Renal cortex interstitium (tissue), 11 donors: ENCODE results near the gene RNF5. TPM values are rescaled to one million over a fixed set of nuclear protein-coding genes. Genes with fewer than 3 reads are reported as not detected.
A peak's percentile ranks its signal among the peaks of the same experiment; 100 is the strongest.

Experiments used
- DNase-seq, 11 donors: peaks; one replicate each; pipeline ENCODE4 v3.0.0-alpha.2; 2013; ENCODE audit warnings: low read depth in 9 of 11, low spot score in 4 of 11; ENCODE audit errors: extremely low read depth in 1 of 11
- polyA plus RNA-seq, 3 donors: library from polyadenylated mRNA; unstranded; fragments of 120-200 nt; gene quantifications; one replicate each; pipeline ENCODE4 v1.2.1, GENCODE V29; 2013; ENCODE audit not compliant: insufficient read length in 3 of 3

RNF5 gene
- polyA plus RNA-seq, 3 donors, result 91.6 to 107 (median 104) TPM

DNA sequence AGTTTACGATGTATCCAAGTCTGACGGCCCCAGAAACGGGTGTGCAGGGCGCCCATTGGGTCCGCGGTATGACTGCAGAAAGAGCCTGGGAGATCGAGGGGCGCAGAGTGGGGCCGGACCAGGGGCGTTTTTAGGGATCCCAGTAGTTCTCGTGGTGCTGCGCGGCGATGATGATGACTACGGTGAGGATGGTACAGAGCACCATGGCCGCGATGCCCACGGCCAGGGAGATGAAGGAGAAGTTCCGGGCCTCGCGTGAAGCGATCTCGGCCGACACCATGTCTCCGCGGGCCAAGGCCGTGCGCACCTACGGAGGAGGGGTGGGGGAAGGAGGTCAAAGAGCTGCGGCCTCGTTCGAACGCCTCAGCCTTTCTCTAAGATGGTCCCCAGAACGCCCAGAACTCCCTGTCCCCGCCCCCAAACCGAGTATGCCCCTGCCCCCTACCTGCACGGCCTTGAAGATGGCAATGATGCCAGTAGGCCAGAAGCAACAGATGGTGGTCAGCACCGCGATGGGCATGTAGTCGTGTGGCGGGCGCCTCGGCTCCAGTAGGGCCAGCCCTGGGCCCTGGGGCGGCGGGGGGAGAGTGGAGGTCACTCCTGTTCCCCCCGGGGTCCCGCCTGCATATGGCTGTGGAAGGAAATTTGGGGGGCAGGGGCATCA is 29.0 kb upstream of the RNF5 start:
- DNase-seq, result no peak

DNA sequence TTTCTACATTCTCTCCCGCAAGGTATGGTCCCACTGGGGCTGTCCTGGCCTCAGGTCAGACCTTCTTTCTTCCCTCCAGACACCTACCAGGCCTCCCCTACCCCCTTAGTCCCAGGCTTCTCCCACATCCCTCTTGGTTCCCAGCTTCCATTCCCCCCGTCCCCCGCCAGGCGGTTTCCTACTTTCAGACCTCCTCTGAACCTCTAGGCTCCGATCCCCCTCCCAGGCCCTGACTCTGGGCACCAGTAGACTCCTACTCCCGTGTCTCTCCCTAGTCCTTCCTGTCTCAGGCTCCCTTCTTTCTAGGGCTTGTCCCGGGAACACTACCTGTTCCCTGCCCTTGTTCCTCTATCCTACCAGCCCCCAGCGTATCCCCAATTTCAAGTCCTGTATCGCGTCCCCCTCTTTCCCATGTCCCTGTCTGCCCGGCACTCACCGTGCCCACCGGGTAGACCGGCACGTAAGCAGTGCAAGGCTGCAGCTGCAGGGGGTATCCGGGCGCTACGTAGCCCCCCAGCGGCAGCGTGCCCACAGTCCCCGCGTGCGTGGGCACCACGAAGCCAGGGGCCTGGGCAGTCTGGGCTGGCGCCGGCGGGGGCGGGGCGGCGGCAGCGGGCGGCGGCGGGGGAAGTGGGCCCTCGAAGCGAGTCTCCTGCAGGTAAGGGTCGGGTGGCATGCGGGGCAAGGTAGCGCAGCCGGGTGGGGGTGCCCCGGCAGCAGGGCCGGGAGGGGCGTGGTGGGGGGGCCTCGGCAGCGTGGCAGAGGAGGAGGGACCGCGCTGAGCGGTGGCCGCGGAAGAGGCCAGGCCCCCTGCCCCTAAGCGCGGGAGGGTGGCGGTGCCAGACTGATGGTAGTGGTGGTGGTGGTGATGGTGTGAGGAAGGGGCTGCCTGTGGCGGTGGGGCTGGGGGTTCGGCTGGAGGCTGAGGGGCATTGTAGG is 28.0 kb upstream of the RNF5 start:
- no peak for DNase-seq

DNA sequence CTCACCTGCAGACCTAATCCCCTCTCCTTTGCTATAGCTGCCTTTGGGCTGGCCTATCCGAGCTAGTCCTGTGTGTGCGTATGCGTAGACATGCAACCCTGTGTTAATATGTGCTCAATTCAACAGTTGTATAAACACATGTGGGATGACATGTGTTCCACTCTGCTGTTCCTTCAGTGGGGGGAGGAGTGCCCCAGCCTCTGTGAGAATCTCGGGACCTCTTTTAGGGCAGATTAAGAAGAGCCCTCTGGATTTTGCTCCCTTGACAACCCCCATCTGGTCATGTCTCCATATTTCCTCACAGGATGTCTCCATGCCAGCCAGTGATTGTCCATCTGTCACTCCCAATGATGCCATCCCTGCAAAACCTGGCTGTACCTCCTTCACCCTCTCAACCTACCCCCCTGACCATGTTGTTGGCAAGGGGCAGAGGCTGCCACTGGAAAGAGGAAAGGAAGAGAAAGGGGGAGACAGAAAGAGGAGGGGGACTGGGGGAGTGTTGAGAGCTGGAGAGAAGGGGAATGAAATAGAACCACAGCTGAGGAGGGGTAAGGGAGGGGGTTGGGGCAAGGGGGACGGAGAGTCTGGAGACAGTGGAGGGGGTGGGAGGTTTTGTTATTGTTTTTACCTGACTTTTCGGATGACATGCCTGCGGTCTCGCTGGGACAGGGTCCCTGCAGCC is 26.9 kb upstream of the RNF5 start:
- no peak for DNase-seq

DNA sequence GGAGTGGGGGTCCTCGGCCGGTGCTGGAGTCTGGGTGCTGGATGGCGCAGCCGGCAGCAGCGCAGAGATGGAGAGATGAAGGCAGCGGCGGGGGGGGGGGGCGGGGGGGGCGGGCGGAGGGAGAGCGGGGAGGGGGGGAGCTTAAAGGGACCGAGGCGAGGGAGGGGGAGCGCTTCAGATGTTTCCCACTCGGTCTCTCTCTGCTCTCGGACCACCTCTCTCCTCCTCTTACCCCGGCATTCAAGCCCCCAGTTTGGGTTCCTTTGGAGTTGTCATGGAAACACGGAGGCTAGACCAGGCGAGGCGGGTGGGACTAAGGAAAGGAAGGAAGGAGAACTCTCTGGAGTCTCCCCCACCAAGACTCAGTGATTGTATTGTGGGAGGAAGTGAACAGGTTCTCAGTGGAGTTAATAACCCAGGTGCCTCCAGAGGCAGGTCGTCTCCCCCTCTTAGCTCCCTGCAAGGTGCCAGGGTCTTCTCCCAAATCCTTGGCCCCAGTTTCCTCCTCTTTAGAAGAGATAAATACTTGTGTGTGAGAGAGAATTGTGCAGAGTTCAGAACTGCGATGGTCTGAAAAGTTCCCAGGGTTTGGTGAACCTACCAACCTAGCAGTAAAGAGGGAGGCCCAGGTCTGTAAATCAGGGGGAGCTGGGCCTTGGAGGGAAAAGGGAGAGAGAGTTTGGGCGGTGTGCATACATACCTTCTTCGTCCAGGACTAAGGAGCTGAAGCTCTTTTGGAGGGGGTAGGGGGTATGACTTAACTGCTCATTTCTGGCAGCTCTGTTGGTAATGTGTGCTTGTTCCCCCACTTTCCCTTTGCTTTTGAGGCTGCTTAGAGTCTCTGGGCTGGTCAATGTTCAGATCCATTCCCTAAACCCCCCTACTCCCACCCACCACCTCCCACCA is 26.1 kb upstream of the RNF5 start, which contains the start of gene PRRT1:
Gene PRRT1, minus strand, starts transcription at position 77 of the 906 bp plus-strand sequence. CDS start 112 bp downstream, outside the sequence.
- no peak for DNase-seq

DNA sequence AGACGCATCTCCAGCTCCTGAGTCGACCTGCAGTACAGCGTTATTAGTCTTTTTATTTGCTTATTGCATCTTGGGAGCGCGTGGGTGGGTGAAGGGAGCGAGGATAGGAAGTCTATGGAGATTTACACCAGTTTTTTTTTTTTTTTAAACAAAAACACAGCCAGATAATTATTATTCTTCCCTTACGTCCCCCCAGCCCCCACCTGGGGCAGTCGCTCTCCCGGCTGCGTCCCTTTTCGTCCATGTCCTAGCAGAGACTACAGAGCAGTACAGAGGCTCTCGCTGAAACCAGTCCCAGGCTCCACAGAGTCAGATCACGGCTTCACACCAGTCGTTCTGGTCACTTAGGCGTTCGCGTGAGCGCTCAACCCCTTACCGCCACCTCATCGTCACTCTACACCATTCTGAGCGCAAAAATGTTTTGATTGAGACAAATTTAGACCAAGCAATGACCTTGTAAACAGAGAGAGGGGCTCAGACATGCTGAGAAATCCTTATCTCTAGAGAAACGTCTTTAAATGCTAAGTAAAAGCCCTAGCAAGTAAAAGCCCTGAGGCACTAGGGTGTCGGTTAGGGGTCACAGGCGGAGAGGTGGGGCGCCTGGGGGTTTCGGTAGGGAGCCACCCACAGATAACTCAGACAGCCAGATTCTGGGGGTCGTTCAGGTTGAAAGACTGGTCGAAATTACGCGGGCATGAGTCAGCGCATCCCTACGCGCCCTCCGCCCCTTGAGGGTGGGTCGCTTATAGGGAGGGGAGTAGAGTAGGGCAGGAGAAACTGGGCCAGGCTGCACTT is 25.2 kb upstream of the RNF5 start:
- no peak for DNase-seq

DNA sequence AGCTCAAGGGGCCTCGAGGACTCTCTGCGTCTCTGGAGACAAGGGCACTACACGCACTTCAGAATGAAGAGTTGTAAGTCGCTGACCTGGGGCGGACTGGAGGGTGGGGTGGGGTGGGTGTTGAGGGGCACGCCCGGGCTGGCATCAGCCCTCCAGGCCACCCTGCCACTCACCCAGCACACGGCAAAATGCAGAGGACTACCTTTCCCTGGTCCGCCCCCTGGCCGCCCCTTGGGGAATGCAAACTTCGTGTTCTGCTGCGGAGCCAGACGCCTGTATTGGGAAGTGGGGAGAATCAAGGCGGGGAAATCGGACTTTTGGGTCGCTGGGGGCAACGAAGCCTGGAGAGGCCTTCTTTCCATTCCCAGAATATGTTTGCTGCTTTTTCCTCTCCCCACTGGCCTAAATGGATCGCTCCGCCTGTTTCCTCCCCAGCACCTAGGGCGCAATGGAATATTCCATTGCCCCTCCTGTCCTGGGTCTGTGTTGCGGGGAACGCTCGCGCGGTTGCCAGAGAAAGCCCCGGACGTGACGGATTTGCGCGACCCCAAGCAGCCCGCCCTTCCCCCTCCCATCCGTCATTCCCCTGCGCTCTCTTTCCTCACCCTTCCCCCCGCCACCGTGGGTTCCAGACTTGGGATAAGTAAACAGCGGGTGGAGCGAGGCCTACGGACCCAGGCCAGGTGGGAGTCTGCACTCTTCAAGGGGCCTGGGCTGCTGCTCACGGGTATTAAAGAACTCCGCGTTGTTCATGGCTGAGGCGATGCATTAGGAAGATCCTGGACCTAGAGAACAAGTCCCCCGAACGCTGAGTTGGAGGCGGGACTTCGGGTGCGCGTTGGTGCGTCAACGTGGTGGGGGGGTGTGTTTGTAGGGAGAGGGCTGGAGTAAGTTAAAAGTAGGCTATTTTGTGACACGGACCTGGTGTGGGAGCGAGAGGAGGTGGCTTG is 24.4 kb upstream of the RNF5 start, which contains the start of gene PPT2:
Gene PPT2, plus strand, starts transcription at position 578 of the 950 bp plus-strand sequence. CDS start 454 bp downstream, outside the sequence.
- DNase-seq, result peak; percentile 89 to 95 (median 91)

DNA sequence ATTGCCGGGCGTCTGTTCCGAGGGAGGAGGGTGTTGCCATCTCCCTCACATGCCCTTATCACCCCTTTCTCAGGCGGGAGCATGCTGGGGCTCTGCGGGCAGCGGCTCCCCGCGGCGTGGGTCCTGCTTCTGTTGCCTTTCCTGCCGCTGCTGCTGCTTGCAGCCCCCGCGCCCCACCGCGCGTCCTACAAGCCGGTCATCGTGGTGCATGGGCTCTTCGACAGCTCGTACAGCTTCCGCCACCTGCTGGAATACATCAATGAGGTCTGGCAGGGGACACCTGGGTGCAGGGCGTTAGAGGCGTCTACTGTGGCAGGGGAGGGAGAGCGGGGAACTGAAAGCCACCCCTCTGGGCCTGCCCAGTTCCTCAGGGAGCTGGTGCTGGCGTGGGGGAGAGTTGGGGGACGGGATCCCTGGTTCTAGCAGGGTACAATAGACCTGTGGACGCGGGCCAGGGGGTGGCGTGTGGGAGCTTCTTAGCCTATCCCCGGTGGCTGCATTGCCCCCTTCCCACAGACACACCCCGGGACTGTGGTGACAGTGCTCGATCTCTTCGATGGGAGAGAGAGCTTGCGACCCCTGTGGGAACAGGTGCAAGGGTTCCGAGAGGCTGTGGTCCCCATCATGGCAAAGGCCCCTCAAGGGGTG is 23.6 kb upstream of the RNF5 start:
- DNase-seq, result peak in 2 of 11 donors; percentile 73 to 82

DNA sequence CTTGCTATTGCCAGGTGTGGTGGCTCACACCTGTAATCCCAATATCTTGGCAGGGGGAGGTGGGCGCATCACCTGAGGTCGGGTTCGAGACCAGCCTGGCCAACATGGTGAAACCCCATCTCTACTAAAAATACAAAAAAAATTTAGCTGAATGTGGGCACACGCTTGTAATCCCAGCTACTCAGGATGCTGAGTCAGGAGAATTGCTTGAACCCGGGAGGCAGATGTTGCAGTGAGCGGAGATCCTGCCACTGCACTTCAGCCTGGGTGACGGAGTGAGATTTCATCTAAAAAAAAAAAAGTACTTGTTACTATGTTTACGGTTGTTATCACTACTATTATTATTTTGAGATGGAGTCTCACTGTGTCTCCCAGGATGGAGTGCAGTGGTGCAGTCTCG is 21.3 kb upstream of the RNF5 start:
- DNase-seq, result no peak

DNA sequence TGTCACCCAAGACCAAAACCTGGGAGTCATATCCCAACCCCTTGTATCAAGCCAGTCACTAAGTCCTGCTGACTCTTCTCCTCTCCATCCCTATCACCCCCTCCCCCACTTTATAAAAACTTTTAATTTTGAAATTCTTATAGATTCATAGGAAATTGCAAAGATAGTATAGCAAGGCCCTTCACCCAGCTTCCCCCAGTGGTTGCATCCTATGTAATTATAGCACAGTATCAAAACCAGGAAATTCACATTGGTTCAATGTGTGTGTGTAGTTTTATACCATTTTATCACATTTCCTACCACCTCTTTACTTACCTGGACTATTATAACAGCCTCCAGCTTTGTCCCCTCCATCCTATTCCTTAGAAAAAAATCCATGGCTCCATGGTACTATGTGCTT is 20.2 kb upstream of the RNF5 start:
- no peak for DNase-seq

DNA sequence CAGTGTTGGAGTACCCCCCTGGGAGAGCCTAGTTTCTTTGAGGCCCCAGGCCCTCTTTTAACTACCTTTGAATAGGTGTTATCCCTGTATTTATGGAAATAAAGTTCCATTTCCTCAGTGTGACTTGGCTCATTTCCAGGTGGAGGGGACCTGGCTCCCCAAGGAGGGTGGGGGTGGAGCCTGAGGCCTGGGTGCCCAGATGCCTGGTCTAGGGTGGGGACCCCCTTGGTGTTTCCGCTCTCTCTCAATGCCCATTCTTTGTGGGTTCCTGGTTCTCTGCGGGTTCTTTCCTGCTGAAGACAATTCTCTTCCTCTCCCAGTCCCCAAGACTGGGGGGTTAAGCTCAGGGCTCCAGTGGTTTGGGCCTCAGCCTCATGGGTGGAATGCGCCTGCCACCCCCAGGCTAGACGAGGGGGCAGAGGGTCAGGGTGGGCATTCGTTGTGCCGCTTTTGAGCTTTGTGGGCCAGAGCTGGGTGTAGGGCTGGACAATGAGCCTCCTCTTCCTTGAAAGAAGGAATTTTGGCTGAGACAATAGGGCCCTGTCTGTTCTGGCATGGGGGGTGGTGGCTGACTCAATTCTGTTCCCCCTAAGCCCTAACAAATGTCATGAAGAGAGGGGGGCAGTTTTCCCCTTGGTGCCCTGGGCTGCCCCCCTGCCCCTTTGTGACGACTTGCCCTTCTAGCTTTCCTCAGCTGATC is 14.5 kb upstream of the RNF5 start:
- DNase-seq, result no peak

DNA sequence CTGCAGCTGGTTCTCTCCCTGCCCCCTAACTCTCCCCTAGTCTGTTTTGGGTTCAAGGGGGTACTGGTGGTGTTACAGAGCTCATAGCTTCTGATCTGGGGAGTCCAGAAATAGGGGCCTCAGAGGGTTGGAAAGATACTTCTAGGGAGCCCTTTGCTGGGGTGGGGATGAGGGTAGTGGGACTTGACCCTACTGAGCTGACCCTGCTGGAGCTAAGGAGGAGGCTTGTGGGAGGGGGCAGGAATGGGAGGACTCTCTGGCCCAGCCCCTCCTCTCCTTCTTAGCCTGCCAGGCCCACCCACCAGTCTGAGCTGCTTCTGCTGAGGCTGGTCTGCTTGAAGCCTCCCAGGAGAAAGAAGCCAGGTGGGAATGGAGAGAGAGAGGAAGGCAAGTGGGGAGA is 13.9 kb upstream of the RNF5 start, which contains the start of gene EGFL8:
Gene EGFL8, plus strand, starts transcription at position 301 of the 400 bp plus-strand sequence. CDS start 1,571 bp downstream, outside the sequence.
- DNase-seq, result no peak

DNA sequence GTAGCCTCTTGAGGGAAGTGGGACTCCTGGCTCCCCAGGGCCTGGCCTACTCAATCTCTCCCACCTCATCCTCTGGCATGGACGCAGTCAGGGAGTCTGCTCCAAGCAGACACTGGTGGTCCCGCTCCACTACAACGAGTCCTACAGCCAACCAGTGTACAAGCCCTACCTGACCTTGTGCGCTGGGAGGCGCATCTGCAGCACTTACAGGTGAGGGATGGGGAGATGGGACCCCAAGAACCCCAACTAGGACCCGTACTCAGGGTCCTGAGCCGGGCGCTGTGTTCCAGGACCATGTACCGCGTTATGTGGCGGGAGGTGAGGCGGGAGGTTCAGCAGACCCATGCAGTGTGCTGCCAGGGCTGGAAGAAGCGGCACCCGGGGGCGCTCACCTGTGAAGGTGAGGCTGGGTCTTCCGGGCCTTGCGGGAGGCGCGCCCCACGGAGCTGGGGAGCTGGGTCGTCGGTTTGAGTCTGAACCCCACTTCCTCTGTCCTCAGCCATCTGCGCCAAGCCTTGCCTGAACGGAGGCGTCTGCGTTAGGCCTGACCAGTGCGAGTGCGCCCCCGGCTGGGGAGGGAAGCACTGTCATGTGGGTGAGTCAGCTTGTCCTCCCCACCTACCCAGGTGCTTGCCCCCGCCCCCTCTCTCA is 11.7 kb upstream of the RNF5 start:
- no peak for DNase-seq

DNA sequence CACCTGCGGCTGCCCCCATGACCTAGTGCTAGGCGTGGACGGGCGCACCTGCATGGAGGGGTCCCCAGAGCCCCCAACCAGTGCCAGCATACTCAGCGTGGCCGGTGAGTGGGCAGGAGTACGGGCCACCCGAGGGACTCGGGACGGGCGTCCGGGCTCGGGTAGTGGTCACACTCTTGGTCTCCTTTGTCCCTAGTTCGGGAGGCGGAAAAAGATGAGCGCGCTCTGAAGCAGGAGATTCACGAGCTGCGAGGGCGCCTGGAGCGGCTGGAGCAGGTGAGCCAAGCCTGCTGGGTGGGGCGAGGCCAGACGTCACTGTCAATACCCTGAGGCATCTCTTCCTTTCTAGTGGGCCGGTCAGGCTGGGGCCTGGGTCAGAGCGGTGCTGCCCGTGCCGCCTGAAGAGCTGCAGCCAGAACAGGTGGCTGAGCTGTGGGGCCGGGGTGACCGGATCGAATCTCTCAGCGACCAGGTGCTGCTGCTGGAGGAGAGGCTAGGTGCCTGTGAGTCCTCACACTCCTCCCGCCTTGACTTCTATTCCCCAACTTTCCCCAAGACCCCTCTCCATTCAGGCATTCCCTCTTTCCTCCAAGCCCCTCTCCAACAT is 10.9 kb upstream of the RNF5 start:
- DNase-seq, result no peak

DNA sequence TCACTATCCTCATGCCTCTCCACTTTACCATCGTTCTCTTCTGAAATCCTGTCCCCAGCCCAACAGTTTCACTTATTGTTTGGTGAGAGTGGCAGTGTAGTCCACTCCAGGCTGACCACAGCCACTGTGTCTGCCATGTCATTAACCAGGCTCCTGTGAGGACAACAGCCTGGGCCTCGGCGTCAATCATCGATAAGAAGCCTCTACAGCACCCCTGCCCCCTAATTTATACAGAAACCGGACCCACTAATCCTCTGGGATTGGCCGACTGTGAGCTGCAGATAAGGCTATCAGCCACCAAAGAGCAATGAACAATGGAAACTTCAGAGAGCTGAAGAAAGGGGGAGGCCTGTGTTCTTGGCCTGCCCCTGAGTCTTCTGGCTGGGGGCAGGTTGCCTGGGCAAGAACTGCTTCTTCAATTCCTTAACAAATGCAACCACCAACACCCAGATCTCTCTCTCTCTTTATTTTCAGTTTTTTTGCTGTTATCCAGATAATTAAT is 10.4 kb upstream of the RNF5 start:
- DNase-seq, result no peak
